Body of pancreas (tissue), 4 donors: ENCODE results near the gene RAF1. TPM values are rescaled to one million over a fixed set of nuclear protein-coding genes. Genes with fewer than 3 reads are reported as not detected.
"Not testable (repeated sequence)": the region's sequence is repeated elsewhere in the genome, so short reads cannot be mapped to it uniquely, and the experiment has no call there.

Source experiments
- ATAC-seq: fragments of 150-250 bp; one replicate; pipeline ENCODE4 v1.9.1; 2016
- DNase-seq, 4 donors: peaks; one replicate each; pipeline ENCODE4 v3.0.0-alpha.2; 2019
- H3K27ac ChIP-seq, 4 donors: fragments of 200-600 bp; sonication (generic); 1 replicate in 3 of 4; 2 replicates in 1 of 4; pipeline versions ENCODE4 v1.5.1 to v1.6.1; 2016 to 2019; ENCODE audit warnings: mild to moderate bottlenecking in 1 of 4, mixed read lengths in 1 of 4, moderate library complexity in 1 of 4
- H3K27me3 ChIP-seq, 2 donors: fragments of 200-600 bp; sonication (generic); one replicate each; pipeline ENCODE4 v1.6.0; 2016; ENCODE audit warnings: mild to moderate bottlenecking in 1 of 2
- H3K36me3 ChIP-seq, 2 donors: fragments of 200-600 bp; sonication (generic); replicated peaks in 1 of 2; 2 replicates each; pipeline ENCODE4 v1.5.1; 2016; ENCODE audit warnings: low read depth in 2 of 2; ENCODE audit not compliant: insufficient read depth in 1 of 2
- H3K4me1 ChIP-seq: fragments of 200-600 bp; sonication (generic); one replicate; pipeline ENCODE4 v1.6.0; 2016
- H3K4me3 ChIP-seq, 2 donors: fragments of 200-600 bp; sonication (generic); 1 replicate in 1 of 2; 2 replicates in 1 of 2; pipeline ENCODE4 v1.5.1; 2016 to 2019
- H3K9me3 ChIP-seq, 3 donors: fragments of 200-600 bp; sonication (generic); 1 replicate in 2 of 3; 2 replicates in 1 of 3; pipeline ENCODE4 v1.5.1; 2016
- CTCF ChIP-seq, 7 experiments: fragments of 450-650 bp in 4 of 7; fragments of 200-600 bp in 3 of 7; sonication (generic) in 3 of 7; IDR thresholded peaks; one replicate each; pipeline ENCODE4 v1.5.1; 2016 to 2019; ENCODE audit warnings: antibody characterized with exemption in 7 of 7
- POLR2A ChIP-seq, 3 donors: fragments of 450-650 bp; IDR thresholded peaks; one replicate each; pipeline ENCODE4 v1.6.1; 2016; ENCODE audit warnings: antibody characterized with exemption in 3 of 3, mild to moderate bottlenecking in 2 of 3
- whole genome bisulfite sequencing, 2 donors: methylation state at CpG; one replicate each; pipeline ENCODE4 v1.1.5; 2017; 5-methylcytosine and 5-hydroxymethylcytosine counted together
- intact Hi-C: fragments of 100-400 bp; cut with DNase I; formaldehyde crosslinking; loops from one replicate; pipeline ENCODE4 v1.15.1; 2023
- total RNA-seq, 2 donors: library from RNA; depleted of rRNA; stranded (reverse); fragments of >200 nt; gene quantifications; one replicate each; pipeline ENCODE4 v1.1.0, GENCODE V29; 2016

RAF1 gene
- total RNA-seq, 2 donors from 2014 or later: 52.1 to 53.7 TPM

- intact Hi-C loops: no loop called here
- ATAC-seq (no peak), DNase-seq (no peak)
- Histone ChIP-seq H3K27ac (no peak overlapping the region), H3K9me3 (no peaks in the 10 kb centered on the region), H3K4me1 (peaks cover 35% of the 10 kb centered on the region), H3K27me3 (no peaks in the 10 kb centered on the region), H3K4me3 (no peak overlapping the region), H3K36me3 (no peaks in the 10 kb centered on the region)
- 56 to 57% methylated on average over 6 of the region's 6 CpGs for WGBS, 2 donors
- TF ChIP-seq CTCF (IDR thresholded peaks at IDR 0.05): no peak
- no peak for TF ChIP-seq POLR2A (IDR thresholded peaks at IDR 0.05)
Observed at GRCh38 chr3:12644331-12644937, 19.5 kb downstream of the RAF1 start.

- Histone ChIP-seq H3K9me3 (no peaks in the 10 kb centered on the region), H3K4me3 (no peak overlapping the region), H3K27ac (no peak overlapping the region), H3K4me1 (peaks cover 40% of the 10 kb centered on the region), H3K27me3 (no peaks in the 10 kb centered on the region), H3K36me3 (no peaks in the 10 kb centered on the region)
- WGBS, 2 donors: 23 to 36% methylated on average over 1 of the region's 1 CpG
- DNase-seq: no peak
- intact Hi-C loops: no loop called here
- ATAC-seq: no peak
- no peak for TF ChIP-seq CTCF (IDR thresholded peaks at IDR 0.05)
- no peak for TF ChIP-seq POLR2A (IDR thresholded peaks at IDR 0.05)
Observed at GRCh38 chr3:12643724-12644123, 20.2 kb downstream of the RAF1 start.

DNA sequence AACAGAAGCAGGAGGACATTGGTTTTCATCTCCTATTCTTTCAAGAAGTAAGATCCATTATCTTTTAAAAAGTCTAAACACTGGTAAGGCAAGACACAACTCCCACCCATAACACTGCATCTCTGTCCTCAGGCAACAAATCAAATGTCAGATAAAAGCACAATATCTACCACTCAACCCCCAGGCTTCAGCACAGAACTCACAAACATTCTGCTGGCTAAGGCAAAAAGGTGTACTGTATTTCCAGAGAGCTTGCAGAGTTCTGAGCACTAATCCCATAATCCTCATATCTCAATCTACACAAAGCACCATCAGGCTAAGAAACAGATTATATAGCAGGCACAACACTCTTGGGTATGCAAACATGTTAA is 20.9 kb downstream of the RAF1 start:
- no peak for DNase-seq
- Histone ChIP-seq H3K4me3 (no peak overlapping the region), H3K36me3 (no peaks in the 10 kb centered on the region), H3K9me3 (no peaks in the 10 kb centered on the region), H3K27ac (no peak overlapping the region), H3K27me3 (no peaks in the 10 kb centered on the region), H3K4me1 (peaks cover 41% of the 10 kb centered on the region)
- no peak for ATAC-seq
- TF ChIP-seq CTCF (IDR thresholded peaks at IDR 0.05) (no peak), POLR2A (IDR thresholded peaks at IDR 0.05) (no peak)
- intact Hi-C loops: no loop called here

GRCh38 chr3:12640853-12641252 is 23.1 kb downstream of the RAF1 start:
- H3K27ac ChIP-seq, H3K9me3 ChIP-seq, DNase-seq, H3K27me3 ChIP-seq, intact Hi-C loops, H3K36me3 ChIP-seq, ATAC-seq, H3K4me3 ChIP-seq: not testable (repeated sequence)
- 86 to 94% methylated on average over 5 of the region's 5 CpGs for WGBS, 2 donors
- peaks cover 41% of the 10 kb centered on the region for H3K4me1 ChIP-seq

DNA sequence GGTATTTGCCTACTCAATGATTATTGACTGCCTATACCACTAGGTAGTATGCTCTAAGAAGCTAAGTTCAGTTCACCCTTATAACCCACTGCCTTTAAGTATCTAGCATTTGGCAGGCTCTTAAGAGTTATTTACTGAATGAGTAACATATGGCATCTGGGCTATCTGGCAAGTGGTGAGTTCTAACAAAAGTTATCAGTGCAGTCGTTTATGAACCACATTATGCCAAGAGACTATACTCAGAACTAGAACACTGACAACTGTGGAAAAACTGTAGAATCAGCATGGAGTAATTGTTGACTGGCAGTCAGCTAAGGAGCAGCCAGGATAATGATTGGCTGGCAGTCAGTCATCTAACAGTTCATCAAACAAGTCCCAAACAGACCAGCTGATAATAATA is 25.8 kb downstream of the RAF1 start:
- Histone ChIP-seq H3K27me3 (no peaks in the 10 kb centered on the region), H3K4me3 (no peak overlapping the region), H3K27ac (peak overlapping the region in 1 of 4 donors; percentile 17), H3K36me3 (no peaks in the 10 kb centered on the region), H3K4me1 (peaks cover 20% of the 10 kb centered on the region), H3K9me3 (no peaks in the 10 kb centered on the region)
- no peak for TF ChIP-seq CTCF (IDR thresholded peaks at IDR 0.05)
- no peak for TF ChIP-seq POLR2A (IDR thresholded peaks at IDR 0.05)
- peak; percentile 77 for ATAC-seq
- 0 to 10% methylated on average over 1 of the region's 1 CpG for WGBS, 2 donors
- DNase-seq: peak in 3 of 4 donors; percentile 15 to 31 (median 22)
- intact Hi-C loops: no loop called here
